Amniotic epithelial cell (primary cell): Measurements from ENCODE around the gene TOR1AIP2.

Source experiments
- DNase-seq: peaks from one replicate; pipeline ENCODE4 v3.0.0-alpha.2; 2010; ENCODE audit warnings: low read depth

The TOR1AIP2 gene

DNA sequence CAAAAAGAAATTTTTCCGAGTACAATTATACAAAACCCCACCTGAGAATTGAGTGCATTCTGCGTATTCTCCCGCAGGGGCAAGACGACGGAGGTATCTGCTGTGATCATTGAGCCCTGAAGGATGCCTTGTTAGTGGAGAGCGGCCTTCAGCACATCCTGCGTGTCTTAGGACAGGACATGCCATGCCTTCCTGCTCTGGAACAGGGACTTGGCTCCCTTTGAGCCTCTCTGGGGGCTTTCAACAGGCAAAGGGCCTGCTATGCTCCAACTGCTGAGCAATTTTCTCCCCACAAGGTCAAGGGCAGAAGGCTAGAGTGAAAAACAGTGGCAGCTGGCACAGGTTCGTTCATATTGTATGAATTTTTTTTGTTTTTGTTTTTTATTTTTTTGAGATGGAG, 52.4 kb downstream of the TOR1AIP2 start:
- no peak for DNase-seq

DNA sequence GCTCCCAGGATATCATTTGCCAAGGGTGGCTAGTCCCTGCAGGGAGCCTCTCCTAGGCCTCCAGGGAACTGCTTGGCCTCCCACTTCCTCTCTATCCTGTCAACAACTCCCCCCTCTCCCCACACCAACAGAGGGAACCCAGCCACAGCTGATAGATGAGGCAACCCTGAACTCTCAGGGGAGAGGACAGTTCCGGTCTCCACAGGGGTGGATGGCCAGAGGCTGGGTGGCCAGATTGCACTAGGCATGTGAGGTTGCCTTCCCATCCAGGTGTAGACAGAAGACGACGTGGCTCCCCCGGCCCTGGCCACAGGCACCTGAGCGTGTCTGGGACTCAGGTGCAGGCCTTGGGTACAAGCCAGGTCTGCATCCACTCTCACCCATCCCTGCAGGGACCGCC, 53.3 kb downstream of the TOR1AIP2 start:
- DNase-seq, result no peak

DNA sequence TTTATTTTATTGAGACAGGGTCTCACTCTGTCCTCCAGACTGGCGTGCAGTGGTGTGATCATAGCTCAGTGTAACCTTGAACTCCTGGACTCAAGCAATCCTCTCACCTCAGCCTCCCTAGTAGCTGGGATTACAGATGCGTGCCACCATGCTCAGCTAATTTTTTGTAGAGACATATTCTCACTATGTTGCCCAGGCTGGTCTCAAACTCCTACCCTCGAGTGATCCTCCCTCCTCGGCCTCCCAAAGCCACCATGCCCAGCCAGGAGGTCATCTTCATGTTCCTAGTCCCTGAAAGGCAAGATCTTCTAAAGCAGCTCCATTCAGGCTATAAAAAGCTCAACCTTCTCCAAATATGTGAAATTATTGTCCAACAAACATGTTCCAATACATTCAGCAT, 53.9 kb downstream of the TOR1AIP2 start:
- no peak for DNase-seq

DNA sequence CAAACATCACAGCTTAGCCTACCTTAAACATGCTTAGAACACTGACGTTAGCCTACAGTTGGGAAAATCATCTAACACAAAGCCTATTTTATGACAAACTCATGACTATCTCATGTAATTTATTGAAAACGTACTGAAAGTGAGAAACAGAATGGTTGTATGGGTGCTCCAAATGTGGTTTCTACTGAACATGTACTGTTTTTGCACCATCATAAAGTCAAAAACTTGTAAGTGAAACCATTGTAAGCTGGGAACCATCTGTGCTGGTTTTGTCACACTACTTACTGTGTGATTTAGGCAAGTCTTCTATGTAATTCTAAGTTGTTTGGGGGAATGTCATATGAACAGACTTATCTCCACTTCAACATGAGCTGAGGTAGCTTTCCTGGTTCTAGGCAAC, 55.5 kb downstream of the TOR1AIP2 start:
- DNase-seq, result no peak

DNA sequence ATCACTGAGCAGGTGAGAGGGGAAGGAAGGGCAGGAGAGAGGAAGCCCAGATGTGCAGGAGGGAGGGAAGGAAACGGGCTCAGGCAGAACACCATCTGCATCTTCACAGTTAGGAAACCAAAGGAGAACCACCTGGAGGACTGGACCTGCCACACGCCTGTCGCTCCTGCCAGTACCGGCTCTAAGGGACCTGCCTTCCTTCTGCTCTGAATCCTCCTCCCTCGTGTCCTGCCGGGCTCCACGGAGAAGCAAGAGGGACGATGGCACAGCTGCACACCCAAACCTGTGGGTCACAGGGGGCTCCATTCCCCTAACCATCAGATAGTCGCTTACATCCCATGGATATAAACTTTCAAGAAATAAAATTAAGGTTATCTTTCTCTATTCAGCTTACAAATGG, 56.1 kb downstream of the TOR1AIP2 start:
- no peak for DNase-seq

DNA sequence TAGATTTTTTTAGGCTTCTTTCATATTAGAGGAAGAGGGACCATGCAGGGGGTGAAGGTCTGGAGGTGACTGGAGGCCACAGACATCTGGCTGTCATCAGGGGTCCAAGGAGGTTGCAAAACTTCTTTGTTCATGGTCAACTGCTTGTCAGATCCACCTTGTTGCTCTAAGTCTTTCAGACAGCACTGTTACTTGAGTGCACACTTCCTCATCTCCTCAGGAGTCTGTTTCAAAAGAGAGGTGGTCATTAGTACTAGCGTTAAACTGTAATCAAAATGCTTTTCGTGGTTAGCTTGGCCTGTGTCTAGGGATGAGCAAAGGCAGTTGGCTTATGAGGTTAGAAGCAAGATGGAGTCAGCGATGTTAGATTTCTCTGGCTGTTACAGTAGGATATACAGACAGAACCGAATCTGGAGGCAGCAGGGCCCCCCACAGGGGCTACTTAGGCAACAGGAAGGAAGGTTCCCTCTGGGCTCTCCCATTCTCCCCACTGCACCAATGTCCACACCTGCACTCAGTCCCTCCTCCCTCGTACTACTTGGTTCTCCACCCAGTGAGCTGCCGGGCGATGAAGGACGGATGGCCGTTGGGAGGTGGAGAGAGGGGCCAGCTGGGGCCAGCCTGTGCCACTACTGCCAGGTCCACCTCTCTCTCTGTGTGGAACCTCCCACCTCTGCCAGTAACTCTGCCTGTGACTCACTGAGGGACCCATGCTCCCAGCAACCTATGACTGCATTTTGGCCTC, 57.2 kb downstream of the TOR1AIP2 start:
- no peak for DNase-seq

DNA sequence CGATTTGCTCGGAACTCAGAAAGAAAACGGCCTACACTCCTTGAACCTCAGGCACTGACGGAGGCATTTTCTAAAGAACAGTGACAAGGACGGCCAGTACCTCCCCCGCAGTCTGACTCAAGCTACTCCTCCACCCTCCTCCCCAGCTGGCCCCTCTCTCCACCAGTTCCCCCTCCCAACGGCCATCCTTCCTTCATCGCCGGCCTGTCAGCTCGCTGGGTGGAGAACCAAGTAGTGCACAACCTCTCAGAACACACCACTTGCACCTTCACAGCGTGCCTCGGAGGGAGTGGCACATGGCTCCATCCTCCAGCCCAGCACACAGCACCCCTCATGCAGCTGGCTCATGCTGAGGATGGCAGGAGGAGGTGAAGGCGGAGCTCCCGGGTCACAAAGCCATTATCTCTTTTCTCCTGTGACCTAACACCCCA, 58.8 kb downstream of the TOR1AIP2 start:
- no peak for DNase-seq

DNA sequence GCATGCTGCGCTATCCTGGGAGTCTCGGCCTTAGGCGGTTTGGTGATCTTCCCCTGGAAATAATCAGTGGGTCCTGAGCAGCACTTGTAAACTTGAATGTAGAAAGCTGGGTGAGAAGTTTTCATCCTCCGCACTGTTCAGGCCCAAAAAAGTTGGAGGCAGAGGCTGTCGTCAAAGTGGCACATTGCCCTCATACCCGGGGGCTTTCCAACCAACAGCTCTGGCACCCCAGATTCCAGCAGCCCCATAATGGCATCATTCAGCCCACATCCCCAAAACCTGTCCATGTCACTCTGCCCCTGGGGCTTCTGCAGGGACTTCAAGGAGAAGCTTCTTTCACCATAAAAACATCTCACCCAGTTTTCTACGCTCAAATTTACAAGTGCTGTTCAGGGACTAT, 59.3 kb downstream of the TOR1AIP2 start:
- DNase-seq, result no peak

DNA sequence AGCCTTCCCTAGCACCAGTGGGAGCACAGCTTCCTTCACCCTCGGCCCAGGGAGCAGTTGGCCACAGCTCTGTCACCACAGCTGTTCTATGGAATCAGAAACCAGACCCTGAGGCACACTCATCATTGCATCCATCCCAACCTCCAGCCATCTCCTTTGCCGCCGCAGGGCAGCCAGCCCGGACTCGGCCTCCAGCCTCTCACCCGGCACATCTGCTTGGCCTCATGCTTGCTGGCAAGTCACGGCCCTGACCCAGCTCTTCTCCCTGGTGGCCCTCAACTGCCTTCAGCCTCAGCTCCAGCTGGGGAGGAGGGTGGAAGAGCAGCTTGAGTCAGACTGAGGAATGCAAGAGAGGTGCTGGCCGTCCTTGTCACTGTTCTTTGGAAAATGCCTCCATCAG, 59.8 kb downstream of the TOR1AIP2 start:
- no peak for DNase-seq

DNA sequence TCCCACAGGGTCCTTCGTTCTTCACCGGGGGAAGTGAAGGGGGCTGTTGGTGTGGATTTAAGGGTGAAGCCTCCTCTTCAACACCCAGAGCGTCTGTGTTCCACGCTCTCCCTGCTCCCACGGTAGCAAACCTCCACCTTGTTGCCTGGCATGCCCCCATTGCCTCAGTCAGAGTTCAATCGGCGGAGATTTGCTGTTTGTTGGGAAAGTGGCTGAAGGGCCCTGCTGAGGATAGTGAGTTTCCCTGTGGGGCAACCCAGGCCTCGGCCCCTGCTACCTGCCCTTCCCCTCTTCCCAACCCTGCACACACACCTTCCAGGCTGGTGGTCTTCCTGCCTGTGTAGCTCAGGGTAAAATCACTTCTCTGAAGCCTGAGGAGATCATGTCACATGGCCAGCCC, 60.5 kb downstream of the TOR1AIP2 start:
- DNase-seq, result no peak

DNA sequence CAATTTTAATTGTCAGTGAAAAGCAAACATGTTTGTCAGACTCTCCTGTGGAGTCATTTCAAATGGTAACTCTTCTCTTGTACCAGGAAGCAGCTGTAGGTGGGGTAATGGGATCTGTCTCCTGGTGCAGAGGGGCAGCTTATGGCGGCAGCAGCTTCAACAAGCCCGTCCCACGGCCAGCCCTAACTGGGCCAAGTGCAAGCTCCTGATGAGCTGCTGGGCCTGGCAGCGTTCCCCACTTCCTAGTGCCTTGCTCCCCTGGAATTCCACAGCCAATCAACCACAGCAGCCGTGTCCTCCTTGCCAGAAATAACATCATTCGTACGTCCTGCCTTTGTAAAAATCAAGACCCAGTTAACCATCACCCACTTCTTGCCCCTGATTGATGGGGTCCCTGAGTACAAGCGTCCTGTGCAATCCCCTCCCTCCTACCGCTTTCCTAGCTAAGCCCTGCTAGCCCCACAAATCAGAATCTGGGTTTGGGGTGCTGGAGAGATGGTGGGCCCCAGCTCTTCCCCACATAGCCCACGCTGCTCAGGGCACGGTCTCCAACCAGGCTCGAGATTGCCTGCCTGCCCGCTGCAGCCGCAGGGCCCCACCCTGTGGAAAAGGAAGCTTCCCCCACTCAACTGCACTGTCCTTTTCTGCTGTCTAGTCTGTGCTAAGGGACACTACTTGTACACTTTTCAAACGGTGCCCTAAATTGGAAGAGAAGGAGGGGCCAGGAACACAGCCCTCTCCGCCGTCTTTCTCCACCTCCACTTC, 61.2 kb downstream of the TOR1AIP2 start:
- DNase-seq, result no peak

DNA sequence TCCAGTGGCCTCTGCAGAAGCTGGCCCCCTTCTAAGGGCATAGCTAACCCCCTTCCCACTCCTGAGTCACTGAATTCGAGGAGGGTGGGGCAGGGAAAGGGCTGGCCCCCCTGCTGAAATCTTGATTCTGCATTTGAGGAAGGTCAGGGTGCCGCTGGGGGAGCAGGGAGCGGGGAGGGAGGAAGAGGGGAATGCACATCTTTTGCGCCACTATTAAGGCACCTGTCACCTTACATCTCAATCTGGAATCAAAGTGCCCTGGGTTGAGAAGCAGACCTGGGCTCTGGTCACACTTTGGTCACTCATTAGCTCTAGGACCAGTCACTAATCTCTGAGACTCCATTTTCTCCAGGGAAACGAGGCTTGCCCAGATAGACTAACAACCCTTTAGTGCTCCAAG, 62.0 kb downstream of the TOR1AIP2 start:
- no peak for DNase-seq

DNA sequence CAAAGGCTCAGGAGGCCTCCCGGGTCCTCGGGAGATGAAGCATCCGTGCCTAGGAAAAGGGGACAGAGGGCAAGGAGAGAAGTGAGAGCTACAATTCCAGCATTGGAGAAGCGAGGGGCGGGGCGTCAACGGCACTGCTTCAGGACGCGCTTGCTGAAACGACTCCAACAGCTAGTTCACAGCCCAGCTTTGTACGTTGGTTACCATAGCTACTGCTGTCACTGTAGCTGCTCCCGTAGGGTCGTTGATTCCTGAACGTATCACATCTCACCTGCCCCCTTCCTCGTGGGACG, 63.1 kb downstream of the TOR1AIP2 start:
- DNase-seq, result no peak

DNA sequence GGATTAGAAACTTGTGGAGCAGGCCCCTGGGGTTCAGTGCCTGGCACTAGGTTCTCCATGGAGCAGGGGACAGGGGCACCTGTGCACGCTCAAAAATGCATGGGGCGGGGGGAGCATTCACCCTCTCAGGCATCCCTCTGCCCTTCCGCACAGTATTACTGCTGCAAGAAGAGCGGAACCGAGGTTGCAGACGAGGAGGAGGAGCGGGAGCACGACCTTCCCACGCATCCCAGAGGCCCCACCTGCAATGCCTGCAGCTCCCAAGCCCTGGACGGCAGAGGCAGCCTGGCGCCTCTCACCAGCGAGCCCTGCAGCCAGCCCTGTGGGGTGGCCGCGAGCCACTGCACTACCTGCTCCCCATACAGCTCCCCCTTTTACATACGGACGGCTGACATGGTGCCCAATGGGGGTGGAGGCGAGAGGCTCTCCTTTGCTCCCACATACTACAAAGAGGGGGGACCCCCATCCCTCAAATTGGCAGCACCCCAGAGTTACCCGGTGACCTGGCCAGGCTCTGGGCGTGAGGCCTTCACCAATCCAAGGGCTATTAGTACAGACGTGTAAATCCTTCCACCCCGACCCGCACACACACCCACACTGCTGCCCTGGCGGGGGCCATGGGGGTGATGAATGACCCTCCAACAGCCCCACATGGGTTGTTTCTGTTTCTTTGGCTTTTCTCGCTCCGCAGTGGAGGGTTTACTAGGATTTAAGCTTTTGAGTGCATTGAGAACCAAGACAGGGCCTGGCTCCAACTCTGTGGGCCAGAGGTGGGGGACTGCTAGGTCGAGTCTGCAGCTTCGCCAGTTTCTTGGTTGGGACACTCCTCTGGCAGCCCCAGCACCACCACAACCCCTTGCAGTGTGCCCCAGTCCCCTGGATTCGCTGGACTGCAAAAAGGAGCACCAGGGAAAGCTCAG, 63.7 kb downstream of the TOR1AIP2 start:
- DNase-seq, result no peak

DNA sequence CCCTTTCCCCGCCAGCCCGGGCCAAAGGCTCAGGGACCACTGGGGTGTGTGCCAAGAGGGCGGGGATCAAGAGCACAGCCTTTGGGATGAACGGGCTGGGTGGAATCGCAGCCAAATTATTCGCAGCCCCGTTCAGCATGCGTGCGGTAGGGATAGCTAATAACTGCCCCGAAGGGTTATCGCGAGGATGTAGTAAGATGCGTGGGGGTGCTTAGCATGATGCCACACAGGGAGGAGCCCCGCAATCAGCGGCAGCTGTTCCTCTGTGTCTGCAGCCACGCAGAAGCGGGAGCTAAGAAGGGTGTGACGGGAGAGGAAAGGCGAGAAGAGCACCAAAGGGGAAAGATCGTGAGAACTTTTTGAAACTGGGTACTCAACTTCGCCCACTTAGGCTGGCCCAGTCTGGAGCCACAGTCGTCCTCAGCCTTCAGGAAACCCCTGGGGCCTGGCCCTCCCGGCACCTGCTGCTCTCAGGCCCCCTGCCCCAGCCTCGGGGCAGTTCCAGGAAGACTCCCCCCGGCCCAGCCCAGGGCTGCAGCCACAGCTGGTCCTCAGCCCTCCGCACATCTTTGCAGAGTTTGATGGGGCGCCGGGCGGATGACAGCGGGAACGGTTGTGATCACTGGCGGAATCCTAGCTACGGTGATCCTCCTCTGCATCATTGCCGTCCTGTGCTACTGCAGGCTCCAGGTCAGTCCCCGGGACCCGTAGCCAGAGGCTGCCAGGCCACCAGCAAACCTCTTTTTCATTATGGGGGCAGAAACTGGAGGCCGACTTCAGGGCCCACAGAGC, 64.9 kb downstream of the TOR1AIP2 start:
- DNase-seq, result no peak

DNA sequence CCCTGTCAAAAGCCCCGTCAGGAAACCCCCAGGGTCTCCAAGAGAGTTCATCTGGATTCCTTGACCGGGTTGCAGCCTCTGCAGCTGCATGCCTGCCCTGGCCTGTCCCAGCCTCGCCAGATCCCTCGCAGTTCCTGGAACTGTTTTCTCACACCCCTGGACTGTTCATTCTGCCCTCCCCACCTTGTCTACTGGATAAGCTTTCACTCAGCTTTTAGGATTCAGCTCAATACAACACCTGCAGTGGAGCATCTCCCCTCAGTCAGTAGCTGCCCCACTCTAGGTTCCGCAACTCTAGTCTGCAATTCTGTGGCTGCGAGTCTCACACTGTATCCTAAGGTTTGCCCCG, 67.3 kb downstream of the TOR1AIP2 start:
- no peak for DNase-seq

DNA sequence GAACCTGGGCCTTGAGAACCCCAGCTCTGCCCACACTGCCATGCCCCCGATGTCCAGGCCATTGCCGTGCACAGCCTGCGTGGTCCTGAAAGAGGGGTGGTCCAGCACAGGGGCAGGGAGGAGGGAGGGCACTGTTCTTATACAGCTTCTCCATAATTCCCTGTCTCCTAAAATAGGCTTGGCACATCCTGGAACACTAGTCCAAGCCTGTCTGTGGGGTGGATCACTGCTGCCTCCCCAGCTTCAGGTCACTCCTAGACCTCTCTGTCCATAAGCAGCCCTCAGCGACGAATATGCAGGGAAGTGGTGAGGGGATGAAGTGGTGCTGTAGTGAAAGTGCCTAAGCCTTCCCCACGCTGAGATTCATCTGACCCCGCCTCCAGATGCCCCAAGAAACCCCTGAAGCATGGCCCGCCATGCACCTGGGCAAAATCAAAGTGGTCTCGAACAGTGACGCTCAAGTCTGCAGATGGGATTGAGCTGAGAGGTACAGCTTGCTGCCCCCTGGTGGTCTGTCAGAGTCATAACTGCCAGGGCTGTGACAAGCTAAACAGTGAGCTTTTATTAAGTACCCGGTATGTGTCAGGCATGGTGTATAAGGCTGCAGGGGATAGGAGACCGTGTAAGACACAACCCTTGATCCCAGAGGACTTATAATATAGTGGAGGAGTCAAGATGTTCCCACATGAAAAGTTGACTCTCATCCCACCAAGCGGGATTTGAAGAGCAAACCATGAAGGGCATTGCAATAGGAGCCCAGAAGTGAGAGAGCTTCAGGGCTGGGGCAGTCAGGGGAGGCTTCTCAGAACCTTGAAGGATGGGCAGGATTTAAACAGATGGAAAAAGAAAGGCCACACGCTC, 67.9 kb downstream of the TOR1AIP2 start:
- peak; percentile 70 for DNase-seq

DNA sequence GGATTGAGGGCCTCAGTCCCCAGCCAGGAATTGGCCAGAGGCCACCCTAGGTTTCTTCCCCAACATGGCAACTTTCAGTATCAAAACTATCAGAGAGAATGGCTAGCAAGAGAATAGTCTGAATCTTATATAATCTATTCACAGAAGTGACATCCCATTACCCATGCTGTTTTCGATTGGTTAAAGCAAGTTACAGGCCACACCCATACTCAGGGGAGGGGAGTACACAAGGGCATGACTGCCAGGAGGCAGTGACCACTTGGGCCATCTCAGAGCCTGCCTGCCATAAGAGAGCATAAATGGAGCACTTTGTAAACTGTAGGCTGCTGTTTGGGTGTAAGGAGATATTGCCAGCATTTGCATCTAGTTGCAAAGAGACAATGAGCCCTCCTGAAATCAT, 69.1 kb downstream of the TOR1AIP2 start:
- no peak for DNase-seq

DNA sequence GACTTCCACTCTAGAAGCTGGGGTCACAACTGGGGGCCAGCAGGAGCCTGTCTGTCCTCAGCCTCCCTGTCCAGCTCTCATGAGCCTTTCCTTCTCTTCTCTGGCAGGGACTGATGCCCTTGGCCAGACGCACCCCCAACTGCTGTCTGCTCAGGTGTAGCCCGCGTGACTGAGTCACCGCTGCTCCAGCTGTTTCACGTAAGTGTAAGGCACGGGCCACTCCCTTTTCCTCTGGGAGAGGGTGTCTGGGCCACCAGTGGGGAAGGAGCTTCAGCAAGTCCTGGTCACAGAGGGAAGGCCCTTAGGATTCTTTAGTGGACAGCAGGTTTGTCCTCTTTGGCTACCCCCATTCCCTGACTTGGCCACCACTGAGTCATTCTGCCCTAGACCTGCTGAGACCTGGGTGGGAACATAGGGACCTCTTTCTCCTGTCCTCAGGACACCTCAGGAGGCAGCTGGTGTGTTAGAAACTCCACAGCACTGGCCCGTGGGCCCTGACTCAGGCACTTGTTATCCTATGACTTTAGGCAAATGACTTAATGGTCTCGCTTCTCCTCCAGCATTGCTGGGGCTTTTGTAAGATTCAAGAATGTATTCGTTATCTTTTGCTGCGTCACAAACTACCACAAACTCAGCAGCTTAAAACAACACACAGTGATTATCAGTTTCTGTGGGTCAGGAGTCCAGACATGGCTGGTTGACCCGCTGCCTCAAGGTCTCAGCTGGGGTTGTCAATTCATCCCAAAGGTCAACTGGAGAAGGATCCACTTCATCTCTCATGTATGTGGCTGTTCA, 69.7 kb downstream of the TOR1AIP2 start:
- DNase-seq, result peak; percentile 99

DNA sequence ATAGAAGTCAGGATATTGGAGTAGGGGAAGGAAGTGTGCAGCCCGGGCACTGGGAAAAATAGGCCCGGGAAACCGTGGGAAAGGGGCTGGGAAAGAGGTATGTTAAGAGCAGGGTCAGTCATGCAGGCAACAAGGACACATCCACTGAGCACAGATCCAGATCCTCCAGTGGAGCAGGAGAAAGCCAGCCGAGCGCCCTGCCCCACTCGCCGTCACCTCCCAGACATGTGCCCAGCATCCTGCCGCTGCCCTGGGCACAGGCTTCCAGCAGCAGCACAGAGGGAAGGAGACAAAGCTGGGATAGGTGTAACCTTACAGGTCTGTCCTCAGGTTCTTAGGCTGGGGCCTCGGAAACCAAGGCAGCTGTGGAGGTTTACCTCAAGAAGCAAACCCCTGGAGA, 70.3 kb downstream of the TOR1AIP2 start:
- no peak for DNase-seq
